ENCODE measurements around the gene ADRB2. TPM values are rescaled to one million over a fixed set of nuclear protein-coding genes. Genes with fewer than 3 reads are reported as not detected.

Gene ADRB2
- total RNA-seq, 4 donors from 2014 or later = 1.00 to 3.5 (median 1.7) TPM

DNA sequence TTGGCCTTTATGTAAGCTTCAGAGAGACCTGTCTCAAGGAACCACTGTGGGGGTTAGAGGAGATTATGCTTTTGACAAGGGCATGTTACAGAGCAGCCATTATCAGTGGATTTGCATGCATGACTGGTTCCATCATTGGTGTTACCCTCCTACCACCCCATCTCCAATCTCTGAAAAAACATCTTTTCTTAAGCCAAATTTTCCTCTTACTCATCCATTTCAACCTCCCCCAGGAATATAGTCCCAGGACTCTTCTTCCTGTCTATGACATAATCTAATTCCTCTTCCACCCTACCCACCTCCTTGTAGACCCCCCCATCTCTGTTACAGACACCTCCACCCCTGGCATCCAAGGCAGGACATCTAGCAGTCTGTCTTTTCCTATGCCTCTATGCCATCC, 33.1 kb upstream of the ADRB2 start:
- TF ChIP-seq CTCF (IDR thresholded peaks at IDR 0.05) (no peak), POLR2A (IDR thresholded peaks at IDR 0.05) (no peak), POLR2AphosphoS5 (IDR thresholded peaks at IDR 0.05) (no peak), EP300 (IDR thresholded peaks at IDR 0.05; ENCODE audit: low read depth) (no peak)

DNA sequence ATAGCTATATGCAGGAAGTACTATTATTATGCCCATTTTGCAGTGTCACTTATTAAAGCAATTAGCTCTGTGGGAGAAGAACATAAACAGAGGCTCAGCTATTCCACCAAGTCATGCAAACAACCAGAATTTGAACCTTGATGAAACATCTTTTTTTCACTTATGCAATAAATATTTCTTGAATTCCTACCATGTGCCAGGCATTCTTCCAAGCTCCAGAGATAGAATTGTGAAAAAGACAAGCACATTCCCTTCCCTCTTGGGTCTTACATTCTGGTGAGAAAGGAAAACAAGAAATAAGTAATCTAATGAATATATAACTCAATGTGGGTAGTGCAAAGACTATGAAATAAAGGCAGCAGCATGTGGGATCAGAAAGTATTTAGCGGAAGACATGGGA, 32.1 kb upstream of the ADRB2 start:
- in situ Hi-C loops (cut with MboI; ENCODE audit: low pct_ligation_motif_present in 1 of 4, low pct_unique_long_range_greater_than_20kb in 1 of 4, low sequenced_read_pairs in 3 of 4) (no loop called here), intact Hi-C loops (cut with DNase I; ENCODE audit: low total_unique reads) (no loop called here)
- Histone ChIP-seq H3K27me3 (no peaks in the 10 kb centered on the region), H3K9me3 (no peaks in the 10 kb centered on the region), H3K4me1 (peaks cover 0 to 3% (median 0%) of the 10 kb centered on the region in 4 donors), H3K27ac (no peak overlapping the region), H3K36me3 (no peaks in the 10 kb centered on the region), H3K4me3 (no peak overlapping the region)
- DNase-seq = no peak
- 100% methylated on average over 1 of the region's 1 CpG for WGBS, 2 donors (ENCODE audit: low coverage in 1 of 2)
- TF ChIP-seq CTCF (IDR thresholded peaks at IDR 0.05) = no peak

More for the DNA sequence above, 33.1 kb upstream of the ADRB2 start:
- intact Hi-C loops (cut with DNase I; ENCODE audit: low total_unique reads) = no loop called here
- Histone ChIP-seq H3K9me3 (no peaks in the 10 kb centered on the region), H3K4me3 (no peak overlapping the region), H3K36me3 (no peaks in the 10 kb centered on the region), H3K27ac (no peak overlapping the region), H3K27me3 (no peaks in the 10 kb centered on the region), H3K4me1 (peaks cover 0 to 3% (median 0%) of the 10 kb centered on the region in 4 donors)
- in situ Hi-C loops (cut with MboI; ENCODE audit: low pct_ligation_motif_present in 1 of 4, low pct_unique_long_range_greater_than_20kb in 1 of 4, low sequenced_read_pairs in 3 of 4) = no loop called here
- no peak for DNase-seq

DNA sequence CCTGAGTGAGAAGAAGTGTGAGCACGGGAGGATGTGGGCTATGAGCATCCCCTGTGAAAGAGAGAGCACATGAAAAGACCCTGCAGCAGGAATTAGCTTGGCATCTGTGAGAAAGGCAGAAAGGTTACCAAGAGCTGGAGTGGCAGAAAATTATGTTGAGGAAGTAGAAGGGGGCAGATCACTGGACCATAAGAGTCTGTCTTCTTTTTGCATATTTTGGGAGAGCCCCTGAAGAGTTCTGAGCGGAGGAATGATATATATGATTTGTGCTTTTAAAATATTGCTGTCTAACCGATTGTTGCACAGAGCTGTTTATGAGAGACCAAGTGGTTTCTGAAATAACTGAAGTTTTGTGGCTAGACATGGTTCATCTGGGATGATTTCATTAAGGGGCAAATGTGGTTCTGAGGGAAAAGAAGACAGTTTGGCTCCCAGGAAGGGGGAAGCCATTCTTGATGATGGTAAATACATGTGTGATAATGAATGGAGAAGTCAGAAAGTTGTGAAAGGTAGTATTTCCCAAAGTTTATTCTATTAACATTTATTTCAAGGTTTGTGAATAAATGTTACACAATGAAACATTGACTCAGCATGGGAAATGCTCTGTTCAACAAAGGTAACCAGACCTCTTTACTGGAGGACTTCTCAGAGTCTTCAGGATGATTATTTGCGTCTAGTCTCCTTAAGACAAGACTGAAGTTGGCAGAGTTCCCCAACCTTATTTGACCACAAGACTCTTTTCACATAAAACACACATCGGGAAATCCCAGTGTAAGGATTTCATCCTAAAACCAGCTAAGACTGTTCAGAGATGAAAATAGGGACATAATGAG, 31.5 kb upstream of the ADRB2 start:
- intact Hi-C loops (cut with DNase I; ENCODE audit: low total_unique reads) (no loop called here), in situ Hi-C loops (cut with MboI; ENCODE audit: low pct_ligation_motif_present in 1 of 4, low pct_unique_long_range_greater_than_20kb in 1 of 4, low sequenced_read_pairs in 3 of 4) (no loop called here)
- Histone ChIP-seq H3K36me3 (no peaks in the 10 kb centered on the region), H3K4me3 (no peak overlapping the region), H3K27me3 (no peaks in the 10 kb centered on the region), H3K4me1 (peaks cover 0 to 3% (median 0%) of the 10 kb centered on the region in 4 donors), H3K27ac (no peak overlapping the region), H3K9me3 (no peaks in the 10 kb centered on the region)
- 59 to 72% methylated on average over 5 of the region's 5 CpGs for WGBS, 2 donors (ENCODE audit: low coverage in 1 of 2)
- no peak for DNase-seq
- TF ChIP-seq CTCF (IDR thresholded peaks at IDR 0.05) (no peak), POLR2AphosphoS5 (IDR thresholded peaks at IDR 0.05) (no peak), POLR2A (IDR thresholded peaks at IDR 0.05) (no peak), EP300 (IDR thresholded peaks at IDR 0.05; ENCODE audit: low read depth) (no peak)

DNA sequence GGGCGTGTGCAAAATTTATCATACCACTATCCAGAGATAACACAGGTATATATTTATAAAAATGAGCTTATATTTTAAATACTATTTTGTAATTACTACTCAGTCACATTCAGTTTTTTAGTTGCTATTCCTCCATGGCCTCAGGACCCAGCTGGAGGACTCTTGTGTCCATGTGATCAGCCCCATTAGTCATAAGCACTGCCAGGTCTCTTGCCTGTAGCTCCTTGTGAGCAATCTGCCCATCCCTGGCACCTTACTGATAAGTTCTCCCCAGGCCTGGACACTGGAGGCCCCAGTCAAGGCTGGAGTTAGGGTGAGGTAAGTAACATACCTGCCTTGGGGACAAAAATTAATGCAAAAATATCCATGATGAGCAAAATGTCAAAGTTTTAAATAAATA, 29.5 kb upstream of the ADRB2 start:
- H3K4me3 ChIP-seq = no peak overlapping the region
- 88 to 100% methylated on average over 1 of the region's 1 CpG for WGBS, 2 donors (ENCODE audit: low coverage in 1 of 2)
- H3K27me3 ChIP-seq = no peaks in the 10 kb centered on the region
- no peaks in the 10 kb centered on the region for H3K36me3 ChIP-seq
- H3K9me3 ChIP-seq = no peaks in the 10 kb centered on the region
- TF ChIP-seq CTCF (IDR thresholded peaks at IDR 0.05) = no peak
- TF ChIP-seq POLR2A (IDR thresholded peaks at IDR 0.05) = no peak
- no peak for TF ChIP-seq EP300 (IDR thresholded peaks at IDR 0.05; ENCODE audit: low read depth)
- in situ Hi-C loops (cut with MboI; ENCODE audit: low pct_ligation_motif_present in 1 of 4, low pct_unique_long_range_greater_than_20kb in 1 of 4, low sequenced_read_pairs in 3 of 4) (no loop called here), intact Hi-C loops (cut with DNase I; ENCODE audit: low total_unique reads) (no loop called here)
- H3K4me1 ChIP-seq = peaks cover 0 to 3% (median 0%) of the 10 kb centered on the region in 4 donors
- no peak for DNase-seq
- no peak overlapping the region for H3K27ac ChIP-seq
